Stimulated activated CD4-positive, alpha-beta T cell treated with anti-CD3 and anti-CD28 coated beads, Interleukin-4, amount 100 ng/mL, for 48 hours (primary cell): ENCODE data around the gene LBHD1.
"Not testable (repeated sequence)": the region's sequence is repeated elsewhere in the genome, so short reads cannot be mapped to it uniquely, and the experiment has no call there.

ENCODE experiments used
- DNase-seq, 2 donors: peaks; one replicate each; pipeline ENCODE4 v3.0.0-alpha.2; 2020; ENCODE audit warnings: low read depth in 2 of 2

Gene LBHD1

GRCh38 chr11:62621027-62621566 is 51.0 kb downstream of the LBHD1 start:
- no peak for DNase-seq

DNA sequence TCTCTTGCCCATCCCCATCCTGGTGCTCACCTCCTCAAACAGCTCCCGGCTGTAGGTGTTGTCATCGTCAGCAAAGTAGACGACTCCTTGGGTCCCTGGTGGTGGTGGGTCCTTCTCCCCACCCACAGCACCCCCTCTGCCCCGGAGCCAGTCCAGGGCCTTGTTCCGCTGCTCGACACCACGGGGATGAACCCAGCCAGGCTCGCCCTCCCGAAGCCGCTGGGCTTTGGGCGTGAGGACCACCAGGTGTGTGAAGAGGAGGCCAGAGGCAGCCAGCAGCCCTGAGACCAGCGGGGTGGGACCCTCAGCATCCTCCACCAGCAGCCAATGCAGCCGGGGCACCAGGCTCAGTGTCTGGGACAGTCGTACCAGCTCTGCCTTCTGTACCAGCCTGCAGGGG is 55.1 kb downstream of the LBHD1 start:
- not testable (repeated sequence) for DNase-seq

DNA sequence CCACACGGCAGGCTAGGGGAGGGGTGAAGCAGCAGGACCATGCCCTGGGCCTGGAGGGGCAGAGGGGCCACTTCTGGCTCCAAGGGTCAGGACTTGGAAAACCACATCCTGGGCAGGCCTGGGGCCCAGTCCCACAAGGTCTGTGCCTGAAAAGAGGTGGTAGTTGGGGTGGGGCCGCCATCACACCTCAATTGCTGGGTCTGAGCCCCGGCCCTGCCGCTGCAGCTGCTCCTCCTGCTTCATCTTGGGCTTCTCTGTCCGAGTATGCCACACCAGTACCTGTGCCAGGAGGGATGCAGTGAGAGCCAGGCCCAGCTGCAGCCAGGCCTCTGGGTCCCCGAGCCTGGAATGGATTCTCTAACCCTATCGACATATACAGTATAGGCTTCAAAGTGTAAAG is 56.5 kb downstream of the LBHD1 start:
- no peak for DNase-seq

- no peak for DNase-seq
These were observed 57.8 kb downstream of the LBHD1 start for GRCh38 chr11:62614275-62614674.

DNA sequence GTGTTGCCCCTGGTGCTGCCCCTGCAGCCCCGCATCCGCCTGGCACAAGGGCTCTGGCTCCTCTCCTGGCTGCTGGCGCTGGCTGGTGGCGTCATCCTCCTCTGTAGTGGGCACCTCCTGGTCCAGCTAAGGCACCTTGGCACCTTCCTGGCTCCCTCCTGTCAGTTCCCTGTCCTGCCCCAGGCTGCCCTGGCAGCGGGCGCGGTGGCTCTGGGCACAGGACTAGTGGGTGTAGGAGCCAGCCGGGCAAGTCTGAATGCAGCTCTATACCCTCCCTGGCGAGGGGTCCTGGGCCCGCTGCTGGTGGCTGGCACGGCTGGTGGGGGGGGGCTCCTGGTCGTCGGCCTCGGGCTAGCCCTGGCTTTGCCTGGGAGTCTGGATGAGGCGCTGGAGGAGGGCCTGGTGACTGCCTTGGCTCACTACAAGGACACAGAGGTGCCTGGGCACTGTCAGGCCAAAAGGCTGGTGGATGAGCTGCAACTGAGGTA is 58.7 kb downstream of the LBHD1 start:
- no peak for DNase-seq
